ENCODE results near the gene TSKU. TPM values are rescaled to one million over a fixed set of nuclear protein-coding genes. Genes with fewer than 3 reads are reported as not detected.

TSKU gene
- total RNA-seq, 1 donor from 2014 or later, result 29.5 TPM

Other genes starting within 250 kb of the TSKU start
- 0.17 and 5.6 TPM in 2 replicates for gene LRRC32, start 112.6 kb upstream of the TSKU start, total RNA-seq
- 15.1 and 19.4 TPM in 2 replicates for gene ACER3, start 77.6 kb downstream of the TSKU start, total RNA-seq

Measured in renal cortical epithelial cell (primary cell).